ENCODE results near the gene SPSB1. TPM values are rescaled to one million over a fixed set of nuclear protein-coding genes. Genes with fewer than 3 reads are reported as not detected.

The SPSB1 gene
- total and polyA plus RNA-seq, 2 donors from 2014 or later = 12.7 to 25.9 TPM

GRCh38 chr1:9371951-9372350, 79.3 kb downstream of the SPSB1 start:
- TF ChIP-seq, protein P1, sequence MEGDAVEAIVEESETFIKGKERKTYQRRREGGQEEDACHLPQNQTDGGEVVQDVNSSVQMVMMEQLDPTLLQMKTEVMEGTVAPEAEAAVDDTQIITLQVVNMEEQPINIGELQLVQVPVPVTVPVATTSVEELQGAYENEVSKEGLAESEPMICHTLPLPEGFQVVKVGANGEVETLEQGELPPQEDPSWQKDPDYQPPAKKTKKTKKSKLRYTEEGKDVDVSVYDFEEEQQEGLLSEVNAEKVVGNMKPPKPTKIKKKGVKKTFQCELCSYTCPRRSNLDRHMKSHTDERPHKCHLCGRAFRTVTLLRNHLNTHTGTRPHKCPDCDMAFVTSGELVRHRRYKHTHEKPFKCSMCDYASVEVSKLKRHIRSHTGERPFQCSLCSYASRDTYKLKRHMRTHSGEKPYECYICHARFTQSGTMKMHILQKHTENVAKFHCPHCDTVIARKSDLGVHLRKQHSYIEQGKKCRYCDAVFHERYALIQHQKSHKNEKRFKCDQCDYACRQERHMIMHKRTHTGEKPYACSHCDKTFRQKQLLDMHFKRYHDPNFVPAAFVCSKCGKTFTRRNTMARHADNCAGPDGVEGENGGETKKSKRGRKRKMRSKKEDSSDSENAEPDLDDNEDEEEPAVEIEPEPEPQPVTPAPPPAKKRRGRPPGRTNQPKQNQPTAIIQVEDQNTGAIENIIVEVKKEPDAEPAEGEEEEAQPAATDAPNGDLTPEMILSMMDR (IDR thresholded peaks at IDR 0.05; ENCODE audit: borderline replicate concordance, extremely low read depth, insufficient read depth) = no peak
- FAIRE-seq (no peak), DNase-seq (peak in 1 of 5 donors; percentile 45)
- Histone ChIP-seq H3K27me3 (ENCODE audit: control insufficient read depth, insufficient read depth, low read length) (no peaks in the 10 kb centered on the region), H3K9me3 (ENCODE audit: control insufficient read depth in 2 of 3, insufficient read depth in 1 of 3, low read length in 3 of 3) (no peaks in the 10 kb centered on the region), H3K4me1 (ENCODE audit: control insufficient read depth in 2 of 3, insufficient read depth in 2 of 3, low read depth in 1 of 3, low read length in 3 of 3) (peaks cover 0 to 9% (median 9%) of the 10 kb centered on the region in 3 donors), H3K9ac (ENCODE audit: low read length in 3 of 3) (no peak overlapping the region), H3K27ac (ENCODE audit: low read depth in 2 of 2, low read length in 2 of 2) (no peak overlapping the region), H3K36me3 (ENCODE audit: control insufficient read depth in 2 of 3, insufficient read depth in 3 of 3, low read length in 3 of 3) (no peaks in the 10 kb centered on the region), H3K4me3 (ENCODE audit: low read length in 3 of 3) (no peak overlapping the region)
- intact Hi-C loops (cut with DNase I) = no loop called here

DNA sequence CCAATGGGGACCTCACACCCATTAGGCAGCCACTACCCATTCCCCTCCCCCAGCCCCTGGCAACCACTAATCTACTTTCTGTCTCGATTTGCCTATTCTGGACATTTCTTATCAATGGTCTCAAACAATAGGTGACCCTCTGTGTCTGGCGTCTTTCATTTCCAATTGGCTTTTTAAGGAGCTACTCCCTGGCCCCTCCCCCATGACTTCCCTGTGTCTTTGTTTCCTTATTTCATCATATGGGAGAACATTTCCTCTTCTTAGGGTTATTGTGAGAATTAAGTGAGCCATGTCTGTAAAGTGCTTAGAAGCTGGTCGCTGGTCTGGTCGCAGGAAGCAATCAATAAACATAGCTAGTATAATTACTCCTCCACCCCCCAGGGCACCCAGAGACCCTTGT, 80.9 kb downstream of the SPSB1 start:
- H3K27ac ChIP-seq (ENCODE audit: low read depth in 2 of 2, low read length in 2 of 2) = no peak overlapping the region
- no peak for FAIRE-seq
- H3K9ac ChIP-seq (ENCODE audit: low read length in 3 of 3) = no peak overlapping the region
- no peak overlapping the region for H3K4me3 ChIP-seq (ENCODE audit: low read length in 3 of 3)
- TF ChIP-seq, protein P1 (IDR thresholded peaks at IDR 0.05; ENCODE audit: borderline replicate concordance, extremely low read depth, insufficient read depth) = no peak
- intact Hi-C loops (cut with DNase I) = no loop called here
- DNase-seq = no peak
- H3K9me3 ChIP-seq (ENCODE audit: control insufficient read depth in 2 of 3, insufficient read depth in 1 of 3, low read length in 3 of 3) = no peaks in the 10 kb centered on the region
- H3K4me1 ChIP-seq (ENCODE audit: control insufficient read depth in 2 of 3, insufficient read depth in 2 of 3, low read depth in 1 of 3, low read length in 3 of 3) = peaks cover 0 to 14% (median 9%) of the 10 kb centered on the region in 3 donors
- no peaks in the 10 kb centered on the region for H3K36me3 ChIP-seq (ENCODE audit: control insufficient read depth in 2 of 3, insufficient read depth in 3 of 3, low read length in 3 of 3)
- H3K27me3 ChIP-seq (ENCODE audit: control insufficient read depth, insufficient read depth, low read length) = no peaks in the 10 kb centered on the region

- intact Hi-C loops (cut with DNase I) = no loop called here
- Histone ChIP-seq H3K9me3 (ENCODE audit: control insufficient read depth in 2 of 3, insufficient read depth in 1 of 3, low read length in 3 of 3) (no peaks in the 10 kb centered on the region), H3K27me3 (ENCODE audit: control insufficient read depth, insufficient read depth, low read length) (no peaks in the 10 kb centered on the region), H3K27ac (ENCODE audit: low read depth in 2 of 2, low read length in 2 of 2) (peak overlapping the region in 1 of 2 donors; percentile 15), H3K4me1 (ENCODE audit: control insufficient read depth in 2 of 3, insufficient read depth in 2 of 3, low read depth in 1 of 3, low read length in 3 of 3) (peaks cover 0 to 14% (median 9%) of the 10 kb centered on the region in 3 donors), H3K36me3 (ENCODE audit: control insufficient read depth in 2 of 3, insufficient read depth in 3 of 3, low read length in 3 of 3) (no peaks in the 10 kb centered on the region), H3K4me3 (ENCODE audit: low read length in 3 of 3) (no peak overlapping the region), H3K9ac (ENCODE audit: low read length in 3 of 3) (no peak overlapping the region)
- DNase-seq (peak in 4 of 5 donors; percentile 57 to 78 (median 64)), FAIRE-seq (no peak)
- TF ChIP-seq, protein P1 (IDR thresholded peaks at IDR 0.05; ENCODE audit: borderline replicate concordance, extremely low read depth, insufficient read depth) = no peak
Observed at GRCh38 chr1:9374748-9375341, 82.2 kb downstream of the SPSB1 start.

All from kidney (tissue), 14 donors.